Gastroesophageal sphincter (tissue), 4 donors: ENCODE results near the gene CAPS. TPM values are rescaled to one million over a fixed set of nuclear protein-coding genes. Genes with fewer than 3 reads are reported as not detected.
"Not testable (repeated sequence)": the region's sequence is repeated elsewhere in the genome, so short reads cannot be mapped to it uniquely, and the experiment has no call there.

ENCODE experiments used
- ATAC-seq: fragments of 150-250 bp; one replicate; pipeline ENCODE4 v1.9.1; 2016; ENCODE audit warnings: mild to moderate bottlenecking, moderate library complexity
- H3K27ac ChIP-seq, 4 donors: fragments of 200-600 bp; sonication (generic) in 3 of 4; 1 replicate in 3 of 4; 2 replicates in 1 of 4; pipeline ENCODE4 v1.5.1; 2016 to 2019
- H3K27me3 ChIP-seq: fragments of 200-600 bp; sonication (generic); one replicate; pipeline ENCODE4 v1.5.1; 2019
- H3K36me3 ChIP-seq, 2 donors: fragments of 200-600 bp; sonication (generic); one replicate each; pipeline ENCODE4 v1.5.1; 2019; ENCODE audit warnings: control low read depth in 1 of 2
- H3K4me1 ChIP-seq, 3 donors: fragments of 200-600 bp; sonication (generic); 1 replicate in 2 of 3; 2 replicates in 1 of 3; pipeline ENCODE4 v1.5.1; 2016 to 2019; ENCODE audit warnings: control low read depth in 2 of 3
- H3K4me3 ChIP-seq, 2 donors: fragments of 200-600 bp; sonication (generic); one replicate each; pipeline ENCODE4 v1.5.1; 2019; ENCODE audit warnings: mild to moderate bottlenecking in 1 of 2, moderate library complexity in 1 of 2
- H3K9me3 ChIP-seq, 3 donors: fragments of 200-600 bp; sonication (generic); one replicate each; pipeline ENCODE4 v1.5.1; 2017 to 2019; ENCODE audit warnings: control low read depth in 2 of 3
- CTCF ChIP-seq, 4 experiments: fragments of 200-600 bp in 2 of 4; fragments of 450-650 bp in 2 of 4; sonication (generic) in 1 of 4; IDR thresholded peaks; one replicate each; pipeline ENCODE4 v1.5.1; 2017 to 2019; ENCODE audit warnings: antibody characterized with exemption in 4 of 4, mild to moderate bottlenecking in 2 of 4, moderate library complexity in 2 of 4
- EP300 ChIP-seq: sonication (generic); formaldehyde crosslinking; IDR thresholded peaks from one replicate; pipeline ENCODE4 v1.6.1; 2017; ENCODE audit warnings: antibody characterized with exemption, mild to moderate bottlenecking
- POLR2A ChIP-seq, 2 donors: fragments of 450-650 bp; IDR thresholded peaks; one replicate each; pipeline ENCODE4 v1.6.1; 2017; ENCODE audit warnings: antibody characterized with exemption in 2 of 2, mild to moderate bottlenecking in 2 of 2, moderate library complexity in 1 of 2
- POLR2AphosphoS5 ChIP-seq: sonication (generic); formaldehyde crosslinking; IDR thresholded peaks from one replicate; pipeline ENCODE4 v1.6.1; 2017; ENCODE audit warnings: antibody characterized with exemption
- WGBS, 2 donors: methylation state at CpG; one replicate each; pipeline ENCODE4 v1.1.5; 2018; ENCODE audit warnings: low coverage in 1 of 2; 5-methylcytosine and 5-hydroxymethylcytosine counted together
- total RNA-seq, 4 donors: library from RNA; depleted of rRNA; stranded (reverse); fragments of >200 nt; gene quantifications; one replicate each; pipeline ENCODE4 v1.1.0, GENCODE V29; 2016

Gene CAPS
- total RNA-seq, 4 donors from 2014 or later: 10.0 to 19.6 (median 15.2) TPM

GRCh38 chr19:5959260-5960004 is 45.4 kb downstream of the CAPS start:
- TF ChIP-seq POLR2A (IDR thresholded peaks at IDR 0.05) (no peak), EP300 (no peak), CTCF (IDR thresholded peaks at IDR 0.05) (no peak), POLR2AphosphoS5 (no peak)
- no peaks in the 10 kb centered on the region for H3K9me3 ChIP-seq
- H3K27me3 ChIP-seq: no peaks in the 10 kb centered on the region
- H3K4me3 ChIP-seq: no peak overlapping the region
- peaks cover 0 to 100% (median 58%) of the 10 kb centered on the region in 3 donors for H3K4me1 ChIP-seq
- no peak for ATAC-seq
- peaks cover 0 to 4% of the 10 kb centered on the region in 2 donors for H3K36me3 ChIP-seq
- peak overlapping the region in 3 of 4 donors; percentile 83 to 89 (median 84) for H3K27ac ChIP-seq
- WGBS, 2 donors: 80 to 86% methylated on average over 1 to 3 of the region's 14 CpGs

- H3K4me3 ChIP-seq: no peak overlapping the region
- no peak for TF ChIP-seq POLR2AphosphoS5
- no peak for TF ChIP-seq POLR2A (IDR thresholded peaks at IDR 0.05)
- no peak for TF ChIP-seq CTCF (IDR thresholded peaks at IDR 0.05)
- no peak for TF ChIP-seq EP300
- H3K27ac ChIP-seq: peak overlapping the region in 3 of 4 donors; percentile 83 to 89 (median 84)
- H3K4me1 ChIP-seq: peaks cover 0 to 100% (median 61%) of the 10 kb centered on the region in 3 donors
- 23 to 64% methylated on average over 4 to 8 of the region's 18 CpGs for WGBS, 2 donors
- no peaks in the 10 kb centered on the region for H3K9me3 ChIP-seq
- H3K36me3 ChIP-seq: peaks cover 0 to 4% of the 10 kb centered on the region in 2 donors
- no peaks in the 10 kb centered on the region for H3K27me3 ChIP-seq
- peak; percentile 31 for ATAC-seq
These were observed 46.2 kb downstream of the CAPS start for GRCh38 chr19:5960005-5961001.

- WGBS, 2 donors: 63 to 66% methylated on average over 4 to 5 of the region's 6 CpGs
- peak overlapping the region in 1 of 2 donors; percentile 16 for H3K4me3 ChIP-seq
- H3K36me3 ChIP-seq, H3K27me3 ChIP-seq, H3K9me3 ChIP-seq, ATAC-seq: not testable (repeated sequence)
- peak overlapping the region; percentile 3 to 89 (median 84) for H3K27ac ChIP-seq
- peaks cover 4 to 100% (median 67%) of the 10 kb centered on the region in 3 donors for H3K4me1 ChIP-seq
These were observed 47.6 kb downstream of the CAPS start for GRCh38 chr19:5961641-5961968.

- Histone ChIP-seq H3K36me3 (peaks cover 0 to 4% of the 10 kb centered on the region in 2 donors), H3K9me3 (no peaks in the 10 kb centered on the region), H3K4me3 (peak overlapping the region in 1 of 2 donors; percentile 16), H3K27me3 (no peaks in the 10 kb centered on the region), H3K4me1 (peaks cover 4 to 100% (median 69%) of the 10 kb centered on the region in 3 donors), H3K27ac (peak overlapping the region; percentile 3 to 89 (median 84))
- WGBS, 2 donors: 30 to 49% methylated on average over 8 to 12 of the region's 29 CpGs
- TF ChIP-seq POLR2AphosphoS5: peak; percentile 44
- TF ChIP-seq CTCF (IDR thresholded peaks at IDR 0.05): peak in 1 of 4 experiments; percentile 4
- no peak for TF ChIP-seq POLR2A (IDR thresholded peaks at IDR 0.05)
- TF ChIP-seq EP300: no peak
- ATAC-seq: peak; percentile 46
These were observed 48.2 kb downstream of the CAPS start for GRCh38 chr19:5961969-5962945.

- not testable (repeated sequence) for H3K36me3 ChIP-seq, H3K9me3 ChIP-seq, H3K4me3 ChIP-seq, ATAC-seq, H3K27me3 ChIP-seq
- Histone ChIP-seq H3K4me1 (peaks cover 12 to 100% (median 79%) of the 10 kb centered on the region in 3 donors), H3K27ac (peak overlapping the region in 3 of 4 donors; percentile 83 to 89 (median 84))
- WGBS, 2 donors: 80 to 92% methylated on average over 2 to 6 of the region's 6 CpGs
These were observed 49.2 kb downstream of the CAPS start for GRCh38 chr19:5963259-5963658.
